Fibroblast of upper back skin (primary cell): ENCODE results near the gene SLC8B1.
"Not testable (repeated sequence)": the region's sequence is repeated elsewhere in the genome, so short reads cannot be mapped to it uniquely, and the experiment has no call there.

Experiments
- DNase-seq: peaks from one replicate; pipeline ENCODE4 v3.0.0-alpha.2; 2013

SLC8B1 gene

GRCh38 chr12:113354192-113354591 is 19.3 kb upstream of the SLC8B1 start:
- DNase-seq: not testable (repeated sequence)

DNA sequence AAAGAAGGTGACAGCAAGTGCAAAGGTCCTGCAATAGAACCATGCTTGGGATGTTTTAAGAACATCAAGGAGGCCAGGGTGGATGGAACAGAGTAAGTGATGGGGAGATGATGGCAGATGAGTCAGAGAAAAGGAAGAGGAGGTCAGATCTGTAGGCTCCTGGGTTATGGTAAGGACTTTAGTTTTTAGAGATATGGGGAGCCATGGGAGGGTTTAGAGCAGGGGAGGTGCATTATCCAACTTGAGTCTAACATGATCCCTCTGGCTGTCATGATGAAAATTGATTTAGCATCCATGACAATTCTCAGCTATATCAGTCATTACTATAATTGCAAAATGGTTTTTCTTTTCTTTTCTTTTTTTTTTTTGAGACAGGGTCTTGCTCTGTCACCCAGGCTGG is 16.2 kb upstream of the SLC8B1 start:
- DNase-seq: no peak

- no peak for DNase-seq
Observed at GRCh38 chr12:113348849-113349536, 14.1 kb upstream of the SLC8B1 start.

GRCh38 chr12:113347892-113348291 is 13.0 kb upstream of the SLC8B1 start:
- no peak for DNase-seq

- DNase-seq: no peak
Observed at GRCh38 chr12:113347107-113347506, 12.2 kb upstream of the SLC8B1 start.

- no peak for DNase-seq
Observed at GRCh38 chr12:113346353-113346752, 11.4 kb upstream of the SLC8B1 start.

DNA sequence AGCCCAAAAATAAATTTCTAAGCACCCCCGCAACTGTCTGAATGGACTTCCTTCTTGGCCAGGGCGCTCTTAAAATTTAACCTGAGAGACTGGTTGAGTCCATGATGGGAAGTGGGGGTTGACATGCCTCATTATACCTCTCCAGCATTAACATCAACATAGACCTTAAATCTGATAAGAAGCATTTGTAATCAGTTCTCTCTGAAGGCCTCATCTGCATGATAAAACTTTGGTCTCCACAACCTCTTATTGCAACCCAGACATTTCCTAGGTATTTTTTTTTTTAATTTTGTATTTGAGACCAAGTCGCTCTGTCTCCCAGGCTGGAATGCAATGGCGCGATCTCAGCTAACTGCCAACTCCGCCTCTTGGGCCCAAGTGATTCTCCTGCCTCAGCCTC is 10.4 kb upstream of the SLC8B1 start:
- no peak for DNase-seq

DNA sequence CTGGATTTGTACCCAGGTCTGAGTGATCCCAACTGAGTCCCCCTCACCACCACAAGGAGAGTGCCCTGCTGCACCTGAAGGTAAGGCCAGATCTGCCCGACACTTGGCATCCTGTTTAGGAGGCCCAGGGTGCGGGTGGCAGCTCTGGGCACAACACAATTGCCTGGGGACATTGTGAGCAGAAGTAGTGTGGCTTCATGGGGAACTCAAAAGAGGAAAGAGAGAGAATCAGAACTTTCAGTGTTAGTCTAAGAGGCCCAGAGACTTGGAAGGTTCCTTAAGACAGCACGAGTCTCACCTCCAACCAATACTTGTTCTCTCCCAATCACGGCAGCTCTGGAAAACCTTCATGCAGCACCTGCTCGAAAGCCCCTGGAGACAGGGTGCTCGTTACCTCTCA is 6.6 kb upstream of the SLC8B1 start:
- DNase-seq: no peak

DNA sequence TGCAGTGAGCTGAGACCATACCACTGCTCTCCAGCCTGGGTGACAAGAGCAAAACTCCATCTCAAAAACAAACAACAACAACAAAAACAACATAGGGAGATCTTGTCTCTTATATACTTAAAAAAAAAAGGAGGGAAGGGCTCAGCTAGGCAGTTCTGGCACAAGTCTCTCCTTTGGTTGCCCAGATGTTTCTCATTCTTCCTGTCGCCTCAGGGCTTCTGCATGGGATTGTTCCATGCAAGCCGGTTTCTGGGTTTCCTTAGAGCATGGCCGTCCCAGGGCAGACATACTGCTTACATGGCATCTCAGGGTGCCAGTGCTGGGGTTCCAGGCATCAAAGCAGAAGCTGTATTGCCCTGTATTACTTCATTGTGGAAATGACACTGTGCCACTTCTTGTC is 5.2 kb upstream of the SLC8B1 start:
- no peak for DNase-seq

DNA sequence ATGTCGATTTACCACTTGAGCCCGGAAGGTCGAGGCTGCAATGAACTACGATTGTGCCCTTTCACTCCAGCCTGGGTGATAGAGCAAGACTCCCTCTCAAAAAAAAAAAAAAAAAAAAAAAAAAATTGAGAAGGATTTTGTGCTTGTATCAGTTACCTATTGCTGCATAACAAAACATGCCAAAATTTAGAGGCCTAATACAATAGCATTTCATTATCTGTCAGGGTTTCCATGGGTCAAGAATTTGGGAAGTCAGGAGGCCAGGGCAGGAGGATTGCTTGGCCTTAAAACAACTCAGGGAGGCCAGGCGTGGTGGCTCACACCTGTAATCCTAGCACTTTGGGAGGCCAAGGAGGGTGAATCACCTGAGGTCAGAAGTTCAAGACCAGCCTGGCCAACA is 4.6 kb upstream of the SLC8B1 start:
- no peak for DNase-seq

DNA sequence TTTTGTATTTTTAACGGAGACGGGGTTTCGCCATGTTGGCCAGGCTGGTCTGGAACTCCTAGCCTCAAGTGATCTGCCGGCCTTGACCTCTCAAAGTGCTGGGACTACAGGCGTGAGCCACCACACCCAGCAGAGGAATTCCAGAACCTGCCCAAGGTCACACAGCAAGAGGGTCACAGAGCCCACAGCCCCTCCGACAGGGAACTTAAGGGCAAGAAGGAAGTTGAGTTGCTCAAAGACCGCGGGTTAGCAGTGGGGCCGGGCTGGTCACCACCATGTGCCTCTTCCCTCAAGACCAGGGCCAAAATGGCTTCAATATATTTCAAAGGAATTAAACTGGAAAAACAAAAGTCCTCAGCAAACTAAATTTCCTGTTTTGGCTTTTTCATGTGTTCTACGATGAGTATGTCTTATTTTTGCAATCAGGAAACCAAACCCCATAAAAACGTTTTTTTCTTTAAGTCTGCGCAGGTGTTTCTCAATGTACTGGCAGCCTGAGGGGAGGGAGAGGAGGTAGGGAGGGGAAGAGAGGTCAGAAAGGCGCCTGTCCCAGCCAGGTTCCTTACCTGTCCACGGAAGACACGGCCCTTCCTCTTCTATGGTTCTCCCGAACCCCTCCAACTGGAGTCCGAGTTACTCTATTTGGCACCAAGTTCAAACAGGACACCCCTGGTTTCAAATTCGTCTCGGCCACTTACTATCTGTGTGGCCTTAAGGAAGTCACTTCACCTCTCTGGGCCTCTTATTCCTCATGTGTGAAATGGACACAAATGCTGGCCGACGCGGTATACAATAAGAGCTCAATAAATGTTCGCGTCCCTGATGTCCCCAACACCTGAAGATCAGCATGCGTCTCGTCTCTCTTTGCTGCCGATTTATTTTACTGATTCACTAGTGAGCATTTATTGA is 778 bp downstream of the SLC8B1 start:
- DNase-seq: no peak

DNA sequence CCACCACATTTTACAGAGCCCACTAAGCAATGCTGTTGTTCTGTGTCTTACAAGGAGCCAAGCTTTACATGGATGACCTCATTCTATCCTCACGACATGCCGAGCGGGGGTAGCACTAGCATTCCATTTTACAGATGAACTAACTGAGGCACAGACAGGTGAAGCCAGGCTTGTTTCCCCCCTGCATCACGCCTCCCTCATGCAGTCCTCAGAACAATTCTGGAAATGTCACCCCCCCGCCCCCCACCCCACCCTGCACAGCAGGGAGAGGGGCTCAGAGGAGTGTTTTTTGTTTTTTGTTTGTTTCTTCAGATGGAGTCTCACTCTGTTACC is 1.5 kb downstream of the SLC8B1 start:
- no peak for DNase-seq

GRCh38 chr12:113332688-113333417 is 2.1 kb downstream of the SLC8B1 start:
- no peak for DNase-seq

DNA sequence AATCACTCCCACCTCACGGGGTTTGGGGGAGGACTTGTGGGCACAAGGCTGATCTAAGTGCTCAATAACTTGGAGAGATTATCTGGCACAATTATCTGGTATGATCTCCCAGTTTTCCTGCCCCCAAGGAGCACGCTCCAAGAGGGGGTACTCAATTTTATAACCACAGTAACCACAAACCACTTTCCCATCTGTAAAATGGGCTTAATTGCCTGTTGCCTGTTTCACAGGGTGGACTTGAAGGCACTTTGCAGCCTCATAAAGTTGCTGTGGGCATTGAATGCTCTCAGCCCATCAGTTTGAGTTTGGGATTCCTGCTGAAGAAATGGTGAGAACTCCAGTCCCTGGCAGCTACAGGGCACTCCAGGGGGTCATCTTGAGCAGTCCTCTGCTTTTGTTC is 4.4 kb downstream of the SLC8B1 start:
- no peak for DNase-seq

- DNase-seq: no peak
Observed at GRCh38 chr12:113329791-113330417, 5.0 kb downstream of the SLC8B1 start.

GRCh38 chr12:113329022-113329790 is 5.7 kb downstream of the SLC8B1 start:
- no peak for DNase-seq

GRCh38 chr12:113328368-113328889 is 6.5 kb downstream of the SLC8B1 start:
- no peak for DNase-seq

DNA sequence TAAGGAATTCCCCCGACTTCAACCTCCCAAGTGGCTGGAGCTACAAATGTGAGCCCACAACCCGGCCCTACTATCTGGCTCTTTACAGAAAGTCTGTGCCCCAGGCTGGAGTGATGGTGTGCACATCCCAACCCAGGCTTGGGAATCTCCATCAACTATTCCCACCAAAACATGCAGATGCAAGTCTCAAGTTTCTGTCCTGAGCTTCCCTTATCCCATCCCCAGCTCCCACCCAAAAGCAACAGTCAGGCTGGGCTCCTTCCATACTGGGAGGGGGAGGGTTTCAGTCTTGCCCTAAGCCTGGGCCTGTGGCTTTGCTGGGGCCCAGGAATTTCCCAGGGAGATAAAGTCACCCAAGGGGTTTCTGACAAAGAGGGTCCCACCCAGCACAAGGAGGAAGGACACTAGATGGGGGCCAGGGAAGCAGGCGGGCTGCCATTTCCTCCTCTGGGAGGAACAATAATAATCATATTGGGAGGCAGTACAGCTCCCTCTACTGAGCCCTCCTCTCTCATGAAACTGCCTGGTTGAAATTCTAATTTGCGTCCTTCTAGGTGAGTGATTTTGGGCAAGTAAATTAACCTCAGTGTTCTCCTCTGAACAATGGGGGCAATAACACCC is 8.0 kb downstream of the SLC8B1 start:
- DNase-seq: no peak

DNA sequence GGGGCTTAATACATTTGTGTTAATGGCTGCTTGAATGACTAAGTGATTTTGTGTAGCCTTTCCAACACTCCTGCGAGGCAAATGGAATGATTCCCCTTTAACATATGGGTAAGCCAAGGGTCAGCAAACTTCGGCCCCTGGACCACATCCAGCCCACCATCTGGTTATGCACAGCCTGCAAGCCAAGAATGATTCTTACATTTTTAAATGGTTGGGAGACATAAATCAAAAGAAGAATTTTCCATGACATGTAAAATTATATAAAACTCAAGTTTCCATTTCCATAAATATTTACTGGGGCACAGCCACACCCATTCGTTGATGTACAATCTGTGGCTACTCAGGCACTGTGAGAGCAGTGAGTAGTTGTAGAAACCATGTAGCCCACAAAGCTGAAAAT is 9.0 kb downstream of the SLC8B1 start:
- DNase-seq: peak; percentile 87

DNA sequence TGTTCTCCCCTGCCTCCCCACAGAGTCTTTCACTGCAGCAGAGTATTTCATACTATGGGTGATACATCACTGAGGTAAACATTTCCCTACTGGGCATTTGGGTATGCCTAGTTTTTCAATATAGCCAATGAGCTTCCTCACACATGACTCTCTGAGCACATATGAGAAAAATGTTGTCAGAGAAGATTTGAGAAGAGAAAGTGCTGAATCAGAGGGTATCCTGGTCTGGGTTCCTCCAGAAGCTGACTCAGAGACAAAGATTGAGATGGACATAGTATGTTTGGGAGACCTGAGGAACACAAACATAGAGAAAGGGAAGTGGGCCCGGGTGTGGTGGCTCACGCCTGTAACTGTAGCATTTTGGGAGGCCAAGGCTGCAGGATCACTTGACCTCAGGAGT is 12.6 kb downstream of the SLC8B1 start:
- peak; percentile 72 for DNase-seq

DNA sequence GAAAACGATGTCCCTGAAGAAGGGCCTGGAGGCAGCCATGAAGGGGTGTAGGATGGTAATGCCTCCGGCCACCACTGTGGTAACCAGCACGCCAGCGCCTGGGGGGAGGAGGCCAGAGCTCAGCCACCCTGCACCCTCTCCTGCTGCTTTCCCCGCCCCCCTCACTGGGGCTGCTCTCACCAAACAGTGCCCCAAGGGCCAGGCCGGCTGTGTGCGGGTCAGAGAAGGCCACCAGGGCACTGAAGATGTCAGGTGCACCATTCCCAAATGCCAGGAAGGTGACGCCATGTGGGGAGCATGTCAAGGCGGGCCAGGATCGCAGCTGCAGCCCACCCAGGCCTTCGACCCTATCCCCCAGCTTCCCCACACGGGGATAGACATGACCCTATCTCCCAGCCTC is 14.5 kb downstream of the SLC8B1 start:
- DNase-seq: no peak
